ACHN (cell line): ENCODE measurements around the gene VLDLR.

ENCODE experiments used
- DNase-seq: peaks from one replicate; pipeline ENCODE4 v3.0.0-alpha.2; 2015
- in situ Hi-C: cut with HindIII; loops from 2 replicates; pipeline ENCODE4 v1.10.0; 2017; ENCODE audit warnings: low sequenced_read_pairs, low pct_ligation_motif_present, low pct_unique_long_range_greater_than_20kb

The VLDLR gene

DNA sequence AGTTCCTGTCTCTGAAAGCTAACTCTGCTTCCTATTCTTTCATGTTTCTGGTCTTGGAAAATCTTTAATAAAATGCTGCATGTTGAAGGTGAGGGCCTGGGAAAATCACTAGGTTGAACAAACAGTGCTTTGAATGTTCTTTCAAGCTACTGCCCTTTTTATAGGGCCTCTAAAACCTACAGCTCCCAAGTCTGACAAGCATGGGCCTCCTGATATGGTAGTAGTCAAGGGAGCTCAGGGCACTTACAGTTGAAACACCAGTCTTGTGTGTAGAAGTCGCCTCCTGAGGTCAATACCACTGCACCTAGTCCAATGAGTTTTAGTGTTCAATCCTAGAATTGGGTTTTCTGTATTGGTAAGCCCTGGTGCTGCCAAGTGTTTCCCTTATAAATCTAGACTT, 20.5 kb downstream of the VLDLR start:
- in situ Hi-C loops, result no loop called here
- no peak for DNase-seq

DNA sequence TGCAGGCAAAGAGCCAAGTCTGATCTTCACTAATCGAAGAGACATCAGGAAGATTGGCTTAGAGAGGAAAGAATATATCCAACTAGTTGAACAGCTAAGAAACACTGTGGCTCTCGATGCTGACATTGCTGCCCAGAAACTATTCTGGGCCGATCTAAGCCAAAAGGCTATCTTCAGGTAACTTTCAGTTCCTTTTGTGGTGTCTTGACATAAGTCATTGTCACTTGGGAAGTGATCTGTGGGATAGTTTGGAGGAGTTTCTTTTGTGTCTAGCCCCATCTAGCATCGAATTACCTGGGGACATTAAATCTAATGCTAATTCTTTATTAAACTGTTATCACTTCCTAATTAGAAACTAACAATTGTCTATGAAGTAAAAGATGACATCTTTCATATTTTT, 24.0 kb downstream of the VLDLR start:
- in situ Hi-C loops, result no loop called here
- DNase-seq, result no peak

DNA sequence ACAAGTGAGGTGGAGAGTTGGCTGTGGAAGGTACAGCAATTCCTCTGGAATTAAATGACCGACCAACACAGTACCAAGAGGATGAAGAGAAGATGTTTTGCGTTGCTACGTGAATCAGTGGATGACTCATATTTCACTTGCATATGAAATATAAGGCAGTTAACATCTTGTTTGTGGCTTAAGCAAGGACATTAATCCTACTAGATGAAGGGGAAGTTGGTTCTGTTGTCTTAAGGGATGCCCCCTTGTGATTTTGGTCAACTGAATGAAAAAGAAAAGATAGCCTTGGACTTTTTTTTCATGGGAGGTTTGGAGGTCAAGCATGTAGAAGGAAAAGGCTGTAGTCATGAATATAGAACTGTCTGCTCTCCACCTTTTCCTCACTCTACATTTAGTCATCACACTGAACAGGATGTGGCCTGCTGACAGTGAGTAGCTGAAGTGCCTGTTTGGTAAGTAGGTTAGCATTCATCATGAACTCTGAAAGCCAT, 33.9 kb downstream of the VLDLR start:
- DNase-seq, result peak; percentile 74
- in situ Hi-C loops, result no loop called here

DNA sequence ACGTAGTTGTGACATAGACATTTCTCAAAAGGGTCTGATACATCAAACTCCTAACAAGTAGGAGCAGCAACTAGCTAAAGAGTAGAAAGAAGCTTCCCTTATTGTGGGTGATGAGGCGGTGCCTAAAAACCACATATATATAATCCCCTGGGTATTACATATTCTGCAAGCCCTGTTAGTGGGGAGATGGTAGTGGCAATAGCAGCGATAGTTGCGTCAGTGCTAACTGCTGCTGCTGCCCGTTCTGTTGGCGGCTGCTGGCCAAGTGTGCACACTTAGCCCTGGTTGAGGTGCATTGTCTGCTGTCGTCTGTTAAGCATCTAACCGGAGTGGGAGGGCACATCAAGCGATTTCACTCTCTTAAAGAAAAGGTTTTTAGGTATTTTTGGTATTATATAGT, 35.8 kb downstream of the VLDLR start:
- no peak for DNase-seq
- in situ Hi-C loops, result no loop called here

DNA sequence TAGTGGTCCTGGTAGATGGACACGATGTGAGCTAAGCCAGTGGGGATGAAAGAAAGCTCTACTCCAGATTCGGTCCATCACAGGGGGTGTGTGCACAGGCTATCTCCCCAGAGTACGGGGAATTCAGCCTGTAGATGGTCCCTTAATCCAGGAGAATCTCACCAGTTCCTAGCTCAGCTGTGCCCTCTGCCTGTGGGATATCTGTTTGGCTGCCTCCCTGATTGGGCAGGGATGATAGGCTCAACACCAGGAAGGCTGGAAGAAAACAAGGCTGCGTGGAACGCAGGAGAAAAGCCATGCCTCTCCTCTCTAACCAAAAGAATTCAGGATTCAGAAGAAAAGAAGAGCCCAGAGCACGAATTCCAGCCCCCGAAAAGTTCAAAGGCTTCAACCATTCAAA, 40.9 kb downstream of the VLDLR start:
- DNase-seq, result peak; percentile 8
- in situ Hi-C loops, result no loop called here

DNA sequence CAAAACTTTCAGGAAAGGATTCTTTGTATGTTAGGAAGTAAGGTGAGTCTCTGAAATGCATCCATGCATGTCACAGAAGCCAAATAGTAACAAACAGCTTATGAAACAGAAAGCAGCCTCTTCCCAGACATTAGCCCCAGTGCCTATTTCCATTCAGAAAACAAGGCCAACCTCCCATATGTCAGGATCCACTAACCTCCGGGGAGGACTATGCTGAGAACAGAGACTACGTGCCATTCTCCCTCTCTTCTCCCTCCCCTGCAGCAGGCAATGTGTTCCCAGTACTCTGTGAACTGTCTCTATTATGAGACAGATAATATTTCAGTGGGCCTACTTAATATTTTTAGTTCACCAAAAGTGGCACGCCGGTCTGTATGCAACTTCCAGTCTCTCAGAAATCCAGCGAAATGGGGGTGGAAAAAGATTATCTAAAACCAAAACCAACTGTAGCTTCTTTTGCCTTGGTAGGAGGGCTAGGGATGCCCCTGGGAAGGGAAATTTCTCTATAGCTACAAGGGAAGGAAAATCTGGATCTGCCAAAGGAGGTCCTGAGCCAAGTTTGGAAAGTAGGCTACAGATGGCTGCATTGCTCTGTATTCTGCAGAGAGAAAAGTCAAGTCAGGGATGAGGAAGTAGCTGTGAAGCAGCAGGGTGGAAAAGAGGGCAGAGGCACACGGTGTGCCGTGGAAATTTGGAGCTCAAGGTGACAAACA, 42.0 kb downstream of the VLDLR start:
- in situ Hi-C loops, result no loop called here
- DNase-seq, result no peak

DNA sequence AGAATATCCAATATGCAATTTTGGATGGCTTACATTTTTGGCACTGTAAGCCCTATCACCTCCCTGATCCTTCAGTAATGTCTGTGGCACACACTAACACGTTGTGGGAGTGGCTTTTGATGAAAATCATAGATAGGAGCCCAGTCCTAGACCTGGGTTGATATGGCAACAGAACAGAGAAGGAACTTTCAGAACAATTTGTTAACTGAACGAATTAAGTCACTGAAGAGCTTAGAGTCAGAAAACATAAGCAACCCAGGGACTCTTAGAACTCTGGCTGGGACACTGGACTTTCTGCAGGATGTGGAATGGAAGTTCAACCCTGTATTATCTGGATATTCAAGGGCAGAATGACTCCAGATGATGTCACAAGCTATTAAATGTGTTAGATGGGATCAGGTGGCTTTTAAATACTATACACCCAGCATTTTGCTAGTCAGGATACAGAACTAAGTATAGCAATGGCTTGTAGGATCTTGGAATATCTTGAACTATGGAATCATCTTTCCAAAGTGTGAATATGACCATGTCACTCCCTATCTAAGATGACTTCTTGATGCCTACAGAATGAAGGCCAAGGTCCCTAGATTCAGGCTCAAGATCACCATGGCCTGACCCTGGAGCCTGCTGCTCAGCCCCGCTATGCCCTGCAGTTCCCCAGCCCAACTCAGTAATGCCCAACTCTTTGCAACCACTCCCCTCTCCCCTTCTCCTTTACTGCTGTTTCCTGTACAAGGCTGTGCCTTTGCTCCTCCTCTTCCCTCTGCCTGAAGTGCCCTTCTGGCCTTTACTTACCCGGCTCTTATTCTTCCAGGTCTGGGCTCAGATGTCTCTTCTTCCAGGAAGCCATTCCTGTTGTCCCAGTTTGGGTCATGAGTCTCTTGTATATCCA, 42.8 kb downstream of the VLDLR start:
- in situ Hi-C loops, result no loop called here
- DNase-seq, result no peak

DNA sequence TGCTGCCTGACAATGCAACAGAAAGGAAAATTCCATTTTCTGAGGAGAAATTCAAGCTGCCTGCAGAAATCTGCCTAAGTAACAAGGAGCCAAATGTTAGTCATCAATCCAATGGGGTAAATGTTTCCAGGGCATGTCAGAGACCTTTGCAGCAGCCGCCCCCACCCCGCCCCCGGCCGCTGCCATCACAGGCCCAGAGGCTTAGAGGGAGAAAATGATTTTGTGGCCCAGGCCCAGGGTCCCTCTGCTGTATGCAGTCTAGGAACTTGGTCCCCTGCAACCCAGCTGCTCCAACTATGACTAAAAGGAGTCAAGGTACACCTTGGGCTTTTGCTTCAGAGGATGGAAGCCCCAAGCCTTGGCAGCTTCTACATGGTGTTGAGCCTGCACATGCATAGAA, 45.0 kb downstream of the VLDLR start:
- in situ Hi-C loops, result no loop called here
- DNase-seq, result no peak

DNA sequence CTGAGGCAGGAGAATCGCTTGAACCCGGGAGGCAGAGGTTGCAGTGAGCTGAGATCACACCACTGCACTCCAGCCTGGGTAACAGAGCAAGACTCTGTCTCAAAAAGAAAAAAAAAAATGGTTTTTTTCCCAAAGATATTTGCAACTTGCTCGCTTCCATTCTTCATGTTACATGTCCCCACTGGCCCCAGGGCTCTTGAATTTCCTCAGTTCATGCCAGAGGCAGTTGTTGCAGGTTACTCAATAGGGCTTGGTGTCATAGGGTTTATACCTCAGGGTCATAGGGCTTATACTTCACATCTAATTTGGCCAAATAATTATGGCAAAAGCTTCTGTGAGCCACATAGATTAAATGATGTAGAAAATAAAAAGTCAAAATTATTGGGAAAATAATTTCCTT, 51.6 kb downstream of the VLDLR start:
- in situ Hi-C loops, result no loop called here
- no peak for DNase-seq

DNA sequence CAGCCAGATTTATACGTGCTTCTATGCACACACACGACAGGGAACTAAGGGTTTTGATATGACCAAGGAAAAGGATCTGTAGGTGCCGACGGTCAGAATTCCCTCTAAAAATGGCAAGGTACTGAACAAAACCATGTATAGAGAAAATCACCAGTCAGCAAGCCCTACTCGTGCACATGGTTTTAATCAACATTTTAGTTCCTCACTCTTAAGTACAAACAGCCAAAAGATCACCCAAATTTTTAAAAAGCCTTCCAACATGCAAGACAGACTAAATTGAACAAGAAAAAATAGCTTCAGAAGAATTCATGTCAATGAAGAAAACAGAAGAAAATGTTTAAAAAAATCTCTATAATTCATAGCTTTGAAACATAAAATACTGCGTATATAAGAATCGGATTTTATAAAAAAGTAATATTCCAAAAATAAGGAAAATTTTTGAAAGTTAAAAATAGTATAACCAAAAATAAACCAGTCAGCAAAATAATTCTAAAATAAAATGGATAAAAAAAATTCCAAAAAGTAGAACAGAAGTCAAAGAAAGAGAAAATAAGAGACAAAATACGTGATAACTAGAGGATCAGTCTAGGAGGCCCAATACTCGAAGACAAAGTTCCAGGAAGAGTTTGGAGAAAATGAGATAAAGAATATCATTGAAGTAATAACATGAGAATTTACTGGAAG, 52.7 kb downstream of the VLDLR start:
- DNase-seq, result no peak
- in situ Hi-C loops, result no loop called here

DNA sequence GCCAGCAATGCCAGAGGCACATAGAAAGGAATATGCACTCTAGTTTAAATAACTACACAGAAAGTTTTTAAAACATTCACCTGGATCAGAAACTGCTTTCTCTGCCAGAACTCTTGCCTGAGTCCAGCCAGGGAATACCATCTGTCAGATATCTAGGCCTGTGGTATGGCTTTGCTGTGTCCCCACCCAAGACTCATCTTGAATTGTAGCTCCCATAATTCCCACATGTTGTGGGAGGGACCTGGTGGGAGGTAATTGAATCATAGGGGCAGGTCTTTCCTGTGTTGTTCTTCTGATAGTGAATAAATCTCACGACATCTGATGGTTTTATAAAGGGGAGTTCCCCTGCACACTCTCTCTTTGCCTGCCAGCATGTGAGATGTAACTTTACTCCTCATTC, 54.2 kb downstream of the VLDLR start:
- in situ Hi-C loops, result no loop called here
- DNase-seq, result no peak

DNA sequence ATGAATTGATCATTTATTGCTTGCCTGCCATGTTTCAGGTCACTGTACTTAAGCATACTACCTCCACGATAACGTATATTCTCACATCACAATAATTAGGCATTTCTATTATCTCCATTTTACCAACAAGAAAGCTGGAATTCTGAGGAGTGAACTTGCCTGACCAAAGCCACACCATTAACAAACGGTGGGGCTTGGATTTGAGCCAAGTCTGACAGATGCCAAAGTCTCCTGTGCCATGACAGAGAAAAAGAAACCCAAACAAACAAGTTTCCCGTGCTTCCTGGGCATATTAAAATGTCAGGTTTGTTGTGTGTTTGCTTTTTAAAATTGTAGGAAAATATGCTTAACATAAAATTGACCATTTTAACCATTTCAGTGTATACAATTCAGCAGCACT, 54.9 kb downstream of the VLDLR start:
- no peak for DNase-seq
- in situ Hi-C loops, result no loop called here

DNA sequence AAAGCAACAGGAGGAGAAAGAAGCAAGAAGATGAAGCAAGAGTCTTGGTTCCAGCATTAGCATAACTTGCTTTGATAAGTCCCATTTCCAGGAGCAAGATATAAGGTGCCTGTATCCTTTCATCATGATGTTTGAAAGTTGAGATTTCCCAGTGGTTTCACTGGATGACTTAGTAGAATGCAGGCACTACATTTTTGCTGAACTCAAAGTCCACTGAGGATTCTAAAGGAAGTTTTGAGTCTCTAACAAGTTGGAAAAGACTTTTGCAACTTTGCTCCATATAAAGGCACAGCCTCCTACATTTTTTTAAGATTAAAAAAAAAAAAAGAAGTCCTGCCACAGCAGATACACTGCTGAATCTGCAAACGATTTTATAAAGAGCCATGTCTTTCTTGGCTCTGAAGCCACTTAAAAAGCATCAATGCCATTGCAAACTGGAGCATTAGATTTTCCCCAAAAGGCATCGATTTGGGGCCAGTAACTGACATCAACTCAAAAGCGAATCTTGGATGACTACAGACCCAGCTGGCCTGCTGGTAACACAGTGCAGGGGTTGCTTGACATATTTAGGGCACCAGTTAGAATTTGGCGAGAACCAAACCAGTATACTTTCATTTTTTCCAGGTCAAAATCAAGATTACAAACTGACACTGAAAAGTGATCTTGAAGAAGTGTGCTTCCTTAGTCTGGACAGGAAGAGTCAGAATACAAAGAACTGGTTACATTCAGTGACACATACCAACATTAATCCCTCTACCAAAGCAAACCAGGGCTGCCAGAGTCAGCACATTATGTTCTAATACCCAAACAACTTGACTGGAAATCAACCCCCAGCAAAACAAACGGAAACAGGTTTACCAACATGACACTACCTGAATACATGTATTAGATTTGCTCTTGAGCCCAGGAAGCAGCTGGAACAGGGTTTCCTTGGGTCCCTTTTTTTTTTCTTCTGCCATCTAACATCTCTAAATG, 56.6 kb downstream of the VLDLR start:
- in situ Hi-C loops, result no loop called here
- DNase-seq, result no peak

DNA sequence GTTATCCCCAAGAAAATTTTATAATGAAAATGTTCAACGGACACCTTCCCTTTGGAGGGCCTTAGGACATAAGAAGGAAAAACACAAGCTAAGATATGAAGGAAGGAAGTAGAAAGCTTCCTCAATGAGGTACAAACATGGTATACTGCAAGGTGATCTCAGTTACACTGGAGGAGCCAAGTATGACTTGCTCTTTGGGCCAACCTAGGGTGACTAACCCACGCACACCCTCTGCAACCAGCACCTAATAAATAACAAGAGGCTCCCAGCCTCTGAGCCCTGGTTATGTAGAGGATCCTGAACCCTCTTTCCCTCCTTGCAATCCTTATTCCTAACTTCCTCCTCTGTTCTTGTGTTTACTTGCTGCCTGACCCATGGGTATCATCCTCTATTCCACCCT, 57.4 kb downstream of the VLDLR start:
- in situ Hi-C loops, result no loop called here
- no peak for DNase-seq

DNA sequence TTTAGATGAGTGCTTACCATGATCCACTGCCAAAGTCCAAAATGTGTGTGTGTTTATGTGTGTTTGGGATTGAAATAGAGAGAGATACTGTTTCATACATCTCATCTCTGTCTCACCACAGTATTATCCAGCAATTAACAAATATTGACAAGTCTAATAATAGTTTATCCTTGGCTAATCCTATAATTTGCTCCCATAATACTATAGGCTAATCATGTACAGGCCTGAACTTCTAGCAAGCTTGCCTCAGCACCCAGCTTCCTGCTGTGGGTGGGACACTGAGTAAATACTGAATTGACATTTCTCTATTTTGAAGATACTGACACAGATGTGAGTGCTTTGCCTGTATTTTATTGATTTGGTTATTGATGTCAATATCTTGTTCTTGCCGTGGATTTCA, 60.4 kb downstream of the VLDLR start:
- DNase-seq, result no peak
- in situ Hi-C loops, result no loop called here

DNA sequence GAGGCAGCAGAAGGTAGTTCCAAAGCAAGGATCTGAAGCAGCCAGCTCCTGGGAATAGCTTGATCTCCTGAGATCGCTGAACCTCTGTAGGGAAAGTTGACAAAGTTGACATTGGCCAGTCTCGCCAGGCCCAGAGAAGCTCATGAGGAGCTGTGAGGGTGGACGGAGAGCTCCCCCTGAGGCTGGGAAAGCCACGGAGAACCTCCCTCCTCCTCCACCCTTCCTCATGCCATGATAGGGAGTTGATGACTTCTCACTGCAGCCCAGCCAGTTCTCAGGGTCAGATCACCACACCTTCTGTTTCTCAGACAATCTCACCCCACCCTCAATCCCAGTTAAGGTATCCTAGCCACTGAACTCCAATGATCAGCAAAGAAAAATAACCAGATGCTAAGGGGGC, 65.3 kb downstream of the VLDLR start:
- no peak for DNase-seq
- in situ Hi-C loops, result no loop called here

DNA sequence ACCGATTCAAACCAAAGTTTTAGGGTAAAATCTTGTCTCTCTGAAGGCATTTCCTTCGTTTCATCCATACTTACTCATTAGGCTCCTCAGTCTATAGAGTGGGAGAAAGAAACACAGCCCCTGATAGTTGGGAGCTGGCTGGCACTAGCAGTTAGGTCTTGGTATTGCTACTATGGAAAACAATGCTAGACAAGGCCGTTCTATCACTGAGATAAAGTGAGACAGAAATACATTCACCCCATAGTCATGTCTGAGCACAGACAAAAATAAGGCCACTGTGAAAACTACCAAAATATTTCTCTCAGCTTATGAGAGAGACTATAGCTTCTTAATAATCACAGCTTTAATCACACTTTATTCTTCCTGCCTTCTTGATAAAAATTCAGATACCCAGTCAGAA, 67.0 kb downstream of the VLDLR start:
- DNase-seq, result no peak
- in situ Hi-C loops, result no loop called here

DNA sequence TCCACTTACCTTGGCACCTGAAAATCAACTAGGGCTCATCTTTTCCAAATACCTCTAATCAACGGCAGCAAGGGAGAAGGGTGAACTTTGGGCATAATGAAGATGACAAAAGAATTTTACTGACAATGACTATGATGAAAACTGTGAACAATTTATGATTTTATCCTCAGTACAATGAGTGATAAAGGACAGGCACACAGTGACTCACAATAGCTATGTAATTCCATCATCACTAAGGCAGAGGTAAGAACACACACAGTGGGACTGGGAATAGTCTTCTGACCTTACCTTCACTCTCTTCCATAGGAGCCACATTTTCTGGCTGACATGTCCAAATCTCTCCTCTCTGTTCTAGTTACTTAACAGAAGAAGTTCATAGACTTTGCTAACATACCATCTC, 69.6 kb downstream of the VLDLR start:
- DNase-seq, result no peak
- in situ Hi-C loops, result no loop called here
